ENCODE results near the gene F13A1.

Gene F13A1

GRCh38 chr6:6348256-6348655, 27.8 kb upstream of the F13A1 start:
- no peak for DNase-seq (ENCODE audit: low spot score)
- no peak overlapping the region for H3K27ac ChIP-seq
- CTCF ChIA-PET: no interaction called here
- POLR2A ChIA-PET (ENCODE audit: low non-redundant PET): no interaction called here
- no peak for TF ChIP-seq CTCF (conservative IDR thresholded peaks at IDR 0.05; ENCODE audit: low read depth)

GRCh38 chr6:6346427-6347023, 26.1 kb upstream of the F13A1 start:
- DNase-seq (ENCODE audit: low spot score): no peak
- CTCF ChIA-PET: interaction anchor here (0.6 kb wide), 1 partner anchor 897 kb away, joined by 3 read pairs; no protein-coding TSS in a partner anchor
- TF ChIP-seq CTCF (conservative IDR thresholded peaks at IDR 0.05; ENCODE audit: low read depth): no peak
- no peak overlapping the region for H3K27ac ChIP-seq
- POLR2A ChIA-PET (ENCODE audit: low non-redundant PET): no interaction called here

- no peak for DNase-seq (ENCODE audit: low spot score)
- TF ChIP-seq CTCF (conservative IDR thresholded peaks at IDR 0.05; ENCODE audit: low read depth): no peak
- no peak overlapping the region for H3K27ac ChIP-seq
- CTCF ChIA-PET: no interaction called here
- POLR2A ChIA-PET (ENCODE audit: low non-redundant PET): no interaction called here
Measured at GRCh38 chr6:6333501-6333900, 13.0 kb upstream of the F13A1 start.

GRCh38 chr6:6332811-6333244, 12.4 kb upstream of the F13A1 start:
- TF ChIP-seq CTCF (conservative IDR thresholded peaks at IDR 0.05; ENCODE audit: low read depth): no peak
- H3K27ac ChIP-seq: no peak overlapping the region
- no peak for DNase-seq (ENCODE audit: low spot score)
- ChIA-PET CTCF (no interaction called here), POLR2A (ENCODE audit: low non-redundant PET) (no interaction called here)

GRCh38 chr6:6331946-6332601, 11.6 kb upstream of the F13A1 start:
- H3K27ac ChIP-seq: no peak overlapping the region
- TF ChIP-seq CTCF (conservative IDR thresholded peaks at IDR 0.05; ENCODE audit: low read depth): no peak
- ChIA-PET POLR2A (ENCODE audit: low non-redundant PET) (no interaction called here), CTCF (no interaction called here)
- no peak for DNase-seq (ENCODE audit: low spot score)

- H3K27ac ChIP-seq: no peak overlapping the region
- DNase-seq (ENCODE audit: low spot score): no peak
- POLR2A ChIA-PET (ENCODE audit: low non-redundant PET): no interaction called here
- CTCF ChIA-PET: no interaction called here
- no peak for TF ChIP-seq CTCF (conservative IDR thresholded peaks at IDR 0.05; ENCODE audit: low read depth)
Measured at GRCh38 chr6:6331393-6331792, 10.9 kb upstream of the F13A1 start.
